Measurements from ENCODE around the gene RAP2A.

The RAP2A gene

DNA sequence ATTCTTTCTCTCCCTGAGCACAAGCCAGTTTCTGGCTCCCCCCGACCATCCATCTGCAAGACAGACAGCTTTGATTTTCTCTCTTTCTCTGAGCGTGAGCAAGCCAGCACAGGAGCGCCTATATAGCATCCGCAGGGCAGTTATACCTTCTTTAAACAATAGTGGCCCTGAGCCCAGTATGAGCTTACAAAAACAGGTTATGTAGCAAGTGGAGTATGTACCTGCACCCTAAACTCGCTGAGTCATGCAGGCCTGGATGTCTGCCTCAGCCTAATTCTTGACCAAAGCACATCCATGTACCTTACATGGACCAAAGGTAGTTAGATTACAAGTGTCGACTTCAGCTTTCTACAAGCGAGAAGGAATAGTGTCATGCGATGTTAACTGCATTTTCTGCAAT is 61.7 kb downstream of the RAP2A start:
- no peak for DNase-seq (ENCODE audit: low read depth)

DNA sequence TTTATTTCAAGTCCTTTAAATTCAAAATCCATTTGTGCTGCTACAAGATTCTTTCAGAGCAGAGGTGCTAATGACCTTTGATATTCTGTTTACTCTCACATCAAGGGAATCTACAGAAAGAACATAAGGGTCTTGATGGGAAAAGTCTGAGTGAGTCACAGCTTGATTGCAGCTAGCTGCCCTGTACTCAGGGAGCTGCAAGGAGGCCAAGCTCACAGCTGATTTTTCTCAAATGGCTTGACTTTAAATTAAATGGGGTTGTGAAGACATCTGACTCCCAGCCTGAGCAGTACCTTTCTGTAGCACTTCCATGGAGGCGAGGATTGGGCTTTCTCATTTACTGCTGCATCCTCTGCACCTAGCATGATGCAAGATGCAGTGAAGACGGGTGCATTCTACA is 62.5 kb downstream of the RAP2A start:
- no peak for DNase-seq (ENCODE audit: low read depth)

DNA sequence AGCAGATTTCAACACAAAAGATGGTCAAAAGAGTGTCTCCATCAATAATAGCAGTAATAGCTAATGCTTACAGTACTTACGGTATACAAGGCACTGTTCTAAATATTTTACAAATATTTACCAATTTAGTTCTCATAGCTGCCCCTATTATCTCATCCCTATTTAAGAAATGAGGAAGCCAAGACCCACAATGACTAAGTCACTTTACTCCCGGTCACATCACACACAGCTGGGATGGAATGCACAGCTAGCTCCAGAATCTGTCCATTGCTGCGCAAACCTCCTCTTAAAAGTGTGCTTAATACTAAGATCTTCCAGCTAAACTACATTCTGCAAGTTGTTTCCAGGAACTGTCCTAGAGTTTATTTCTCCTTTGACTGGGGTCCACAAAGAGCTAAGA is 63.4 kb downstream of the RAP2A start:
- DNase-seq (ENCODE audit: low read depth): no peak

DNA sequence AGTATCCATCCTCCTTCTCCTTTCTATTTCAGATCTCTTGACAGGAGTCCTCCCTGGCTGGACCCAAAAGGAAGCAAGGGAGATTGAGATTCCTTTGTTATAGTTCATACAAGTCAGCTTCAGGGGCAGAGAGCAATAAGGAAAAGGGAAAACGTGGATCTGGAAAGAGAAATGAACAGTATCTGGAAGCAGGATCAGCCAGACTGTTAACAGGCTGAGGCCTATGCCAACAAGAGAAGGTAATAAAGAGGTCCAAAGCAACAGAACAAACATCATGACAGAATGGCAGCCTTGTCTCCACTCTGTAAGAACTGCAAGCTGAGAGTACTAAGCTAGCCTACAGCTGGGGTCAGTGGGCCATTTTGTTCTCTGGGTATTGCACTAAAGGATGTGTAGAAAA is 64.5 kb downstream of the RAP2A start:
- no peak for DNase-seq (ENCODE audit: low read depth)

DNA sequence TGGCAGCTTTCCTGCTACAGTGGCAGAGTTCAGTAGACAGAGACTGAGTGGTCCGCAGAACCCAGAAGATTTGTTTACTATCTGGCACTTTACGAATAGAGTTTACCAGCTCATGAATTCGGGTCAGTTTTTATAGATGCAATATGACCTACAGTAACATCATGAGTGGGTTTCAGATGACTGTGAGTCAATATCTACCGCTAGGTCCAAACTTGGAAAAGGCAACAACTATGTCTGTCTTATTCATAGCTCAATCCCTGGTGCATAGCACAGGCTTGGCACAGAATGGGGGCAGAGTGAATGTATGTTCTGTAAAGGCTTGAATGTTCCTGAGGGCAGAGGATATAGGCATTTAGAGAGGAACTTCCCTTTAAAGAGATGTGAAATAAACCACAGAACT is 65.2 kb downstream of the RAP2A start:
- DNase-seq (ENCODE audit: low read depth): no peak

DNA sequence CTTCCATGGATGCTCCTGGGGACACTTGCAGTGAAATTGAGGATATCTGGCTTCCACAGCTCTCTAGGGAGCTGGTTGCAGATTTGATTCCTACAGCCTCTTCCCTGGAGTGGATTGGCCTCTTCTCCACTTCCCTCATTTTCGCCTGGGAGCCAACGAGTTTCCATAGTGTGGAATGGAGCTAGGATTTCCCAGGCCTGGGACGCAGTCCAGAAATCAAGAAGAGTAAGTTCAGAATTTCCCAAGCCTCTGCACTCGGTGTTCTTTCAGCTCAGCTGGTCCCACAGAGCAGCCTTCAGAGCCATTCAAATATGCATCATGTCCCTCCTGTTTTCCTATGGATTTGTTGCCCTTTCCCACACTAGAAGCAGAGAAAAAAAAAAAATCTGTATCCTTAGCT is 68.2 kb downstream of the RAP2A start:
- DNase-seq (ENCODE audit: low read depth): no peak

DNA sequence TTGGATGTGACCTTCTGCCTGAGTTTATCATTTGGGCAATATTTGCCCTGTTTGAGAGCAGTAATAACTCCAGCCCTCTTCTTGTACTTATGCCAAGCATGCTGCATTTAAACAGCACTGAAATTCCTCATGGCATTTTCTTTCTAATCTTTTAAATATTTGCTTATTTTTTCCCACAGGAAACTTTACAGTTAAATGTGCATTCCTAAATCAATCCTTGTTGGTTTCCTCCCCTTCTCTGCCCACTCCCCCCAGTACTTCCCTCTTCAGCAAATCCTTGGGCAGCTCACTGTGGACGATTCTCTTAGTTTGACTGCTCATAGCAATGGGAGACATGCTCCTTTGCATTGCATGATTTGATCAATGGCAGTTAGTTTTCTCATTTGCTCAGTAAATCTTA is 68.7 kb downstream of the RAP2A start:
- DNase-seq (ENCODE audit: low read depth): no peak

DNA sequence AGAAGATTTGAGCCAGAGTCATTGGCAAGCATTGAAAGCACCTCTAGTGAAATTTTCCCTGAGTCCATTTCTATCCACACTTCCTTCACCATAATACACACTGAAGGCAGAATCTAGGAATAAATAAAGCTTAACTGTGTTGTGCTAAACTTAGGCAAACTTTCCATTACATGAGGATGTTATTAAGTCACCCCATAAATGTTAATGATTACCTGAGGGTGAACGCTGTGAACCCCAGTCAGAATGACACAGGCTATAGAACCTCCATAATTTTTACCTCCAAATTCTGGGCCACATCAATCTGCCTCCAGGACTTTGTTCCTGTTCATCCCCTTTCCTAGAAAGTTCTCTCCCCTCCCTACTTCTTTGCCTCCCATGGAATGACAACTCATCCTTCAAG is 71.0 kb downstream of the RAP2A start:
- no peak for DNase-seq (ENCODE audit: low read depth)

DNA sequence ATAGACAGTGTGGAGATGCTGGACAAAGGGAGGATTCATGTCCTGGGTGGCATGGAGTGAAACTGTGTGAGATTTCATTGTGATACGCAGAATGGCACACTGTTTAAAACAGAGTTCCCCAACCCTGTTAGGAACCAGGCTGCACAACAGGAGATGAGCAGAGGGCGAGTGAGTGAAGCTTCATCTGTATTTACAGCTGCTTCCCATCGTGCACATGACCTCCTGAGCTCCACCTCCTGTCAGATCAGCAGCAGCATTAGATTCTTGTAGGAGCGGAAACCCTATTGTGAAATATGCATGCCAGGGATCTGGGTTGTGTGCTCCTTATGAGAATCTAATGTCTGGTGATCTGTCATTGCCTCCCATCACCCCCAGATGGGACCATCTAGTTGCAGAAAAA is 72.5 kb downstream of the RAP2A start:
- no peak for DNase-seq (ENCODE audit: low read depth)

DNA sequence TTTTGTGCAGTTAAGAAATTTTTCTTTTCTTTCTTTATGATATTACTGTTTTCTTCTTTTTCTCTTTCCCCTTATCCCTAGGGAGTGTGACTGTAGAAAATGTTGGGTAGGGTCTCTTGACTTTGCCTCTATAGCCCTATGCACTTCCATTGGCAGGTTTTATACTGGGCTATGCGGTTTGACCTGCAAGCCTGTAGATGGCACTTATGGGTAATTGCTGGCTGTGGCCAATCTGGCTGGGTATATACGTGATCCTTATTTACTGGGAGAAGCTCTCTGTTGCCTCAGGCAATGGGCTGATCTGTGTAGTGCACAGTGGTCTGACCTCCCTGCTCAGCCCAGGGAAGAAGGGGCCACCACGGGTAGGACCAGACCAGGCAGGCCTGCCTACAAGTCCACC is 78.8 kb downstream of the RAP2A start:
- DNase-seq (ENCODE audit: low read depth): no peak

DNA sequence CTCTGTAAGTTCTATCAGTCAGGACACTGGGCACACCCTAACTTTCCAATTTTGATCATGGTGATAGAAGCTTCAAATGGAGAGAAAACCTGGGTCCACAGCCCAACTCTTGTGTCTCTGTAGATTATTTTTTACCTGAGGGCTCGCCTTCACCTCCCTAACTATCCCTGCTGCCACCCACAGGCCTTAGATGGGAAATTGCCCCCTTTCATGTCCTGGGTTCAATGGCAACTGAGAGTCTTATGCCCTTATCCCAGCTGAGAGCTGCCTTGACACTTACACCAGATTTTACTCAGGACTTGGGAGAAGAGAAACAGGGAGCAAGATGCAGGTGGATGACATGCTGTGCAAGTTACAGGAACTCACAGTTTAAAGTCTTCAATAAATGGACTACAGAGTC is 81.7 kb downstream of the RAP2A start:
- DNase-seq (ENCODE audit: low read depth): no peak

DNA sequence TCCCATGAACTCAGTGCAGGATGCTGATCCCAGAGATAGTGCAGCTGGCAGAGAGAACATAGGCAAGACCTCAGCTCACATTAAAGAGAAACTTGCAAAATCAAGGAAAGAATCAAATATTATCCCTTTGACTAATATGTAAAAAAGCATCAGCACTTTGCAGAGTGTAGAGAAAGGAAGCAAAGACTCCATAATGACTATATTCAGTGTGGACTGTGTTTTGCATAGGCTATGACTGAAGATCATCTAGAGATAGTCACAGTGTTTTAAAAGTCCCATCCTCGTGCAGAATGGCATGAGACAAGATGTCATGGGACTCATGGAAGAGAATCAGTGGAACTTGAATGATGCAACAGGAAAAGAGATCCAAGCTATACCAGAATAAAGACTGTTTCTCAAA is 84.0 kb downstream of the RAP2A start:
- no peak for DNase-seq (ENCODE audit: low read depth)
